Kidney (tissue), 14 donors: ENCODE results near the gene SNAI3. TPM values are rescaled to one million over a fixed set of nuclear protein-coding genes. Genes with fewer than 3 reads are reported as not detected.

ENCODE experiments used
- DNase-seq, 5 donors: peaks; one replicate each; pipeline ENCODE4 v3.0.0-alpha.2; 2013 to 2020
- FAIRE-seq: peaks from 2 replicates; lab custom pipeline; 2012; peaks lifted over from hg19 to GRCh38; lab: Jason Lieb, UNC
- H3K27ac ChIP-seq, 2 donors: one replicate each; pipeline ENCODE4 v1.7.0; 2013; ENCODE audit warnings: low read depth in 2 of 2, low read length in 2 of 2, inconsistent platforms in 1 of 2
- H3K27me3 ChIP-seq: one replicate; pipeline ENCODE4 v1.7.1; 2013; ENCODE audit warnings: low read length, inconsistent platforms; ENCODE audit not compliant: control insufficient read depth, insufficient read depth
- H3K36me3 ChIP-seq, 3 donors: one replicate each; pipeline versions ENCODE4 v1.7.0 to v1.7.1; 2013; ENCODE audit warnings: low read length in 3 of 3, control low read depth in 1 of 3, inconsistent platforms in 1 of 3; ENCODE audit not compliant: insufficient read depth in 3 of 3, control insufficient read depth in 2 of 3
- H3K4me1 ChIP-seq, 3 donors: one replicate each; pipeline versions ENCODE4 v1.7.0 to v1.7.1; 2013; ENCODE audit warnings: low read length in 3 of 3, inconsistent platforms in 1 of 3, low read depth in 1 of 3; ENCODE audit not compliant: control insufficient read depth in 2 of 3, insufficient read depth in 2 of 3
- H3K4me3 ChIP-seq, 3 donors: one replicate each; pipeline versions ENCODE4 v1.7.0 to v1.8.1; 2013; ENCODE audit warnings: low read length in 3 of 3, control low read depth in 1 of 3, inconsistent platforms in 1 of 3
- H3K9ac ChIP-seq, 3 donors: one replicate each; pipeline versions ENCODE4 v1.7.0 to v1.7.1; 2013; ENCODE audit warnings: low read length in 3 of 3, control low read depth in 1 of 3, inconsistent platforms in 1 of 3
- H3K9me3 ChIP-seq, 3 donors: one replicate each; pipeline versions ENCODE4 v1.7.0 to v1.7.1; 2013; ENCODE audit warnings: low read length in 3 of 3, control low read depth in 1 of 3, inconsistent platforms in 1 of 3; ENCODE audit not compliant: control insufficient read depth in 2 of 3, insufficient read depth in 1 of 3
- intact Hi-C: fragments of 100-400 bp; cut with DNase I; formaldehyde crosslinking; loops from one replicate; pipeline ENCODE4 v1.11.1; 2022
- polyA plus RNA-seq: library from polyadenylated mRNA; stranded (reverse); fragments of 350-450 nt; fragmentation: Illumina TruSeq; extraction: RNeasy Lipid Tissue Mini Kit (QIAGEN cat#74804); gene quantifications from one replicate; pipeline ENCODE4 v1.2.3, GENCODE V29; 2014; ENCODE audit warnings: low read depth, low replicate concordance; ENCODE audit not compliant: insufficient read depth
- total RNA-seq: library from RNA; stranded (reverse); fragmentation: NEBNext Ultra II Directional; extraction: Animal tissue kit (Norgen Biotek cat#: 25700); gene quantifications from one replicate; pipeline ENCODE4 v1.2.1, GENCODE V29; 2021
- TF ChIP-seq, protein P1 (sequence below): IDR thresholded peaks from 3 replicates; pipeline ENCODE4 v1.5.1; 2012; ENCODE audit warnings: mild to moderate bottlenecking, moderate library complexity, borderline replicate concordance; ENCODE audit not compliant: insufficient read depth; ENCODE audit errors: extremely low read depth
- donor health status: control.
- donor health status: control.
- donor health status: control.
- donor health status: control.
- donor health status: control.
- donor health status: DM: yes; HTN: yes; CAD: no.
- donor health status: Normal renal cell carcinoma (clear cell type).

The SNAI3 gene
- total and polyA plus RNA-seq, 2 donors from 2014 or later, result 0.75 to 2.3 TPM

DNA sequence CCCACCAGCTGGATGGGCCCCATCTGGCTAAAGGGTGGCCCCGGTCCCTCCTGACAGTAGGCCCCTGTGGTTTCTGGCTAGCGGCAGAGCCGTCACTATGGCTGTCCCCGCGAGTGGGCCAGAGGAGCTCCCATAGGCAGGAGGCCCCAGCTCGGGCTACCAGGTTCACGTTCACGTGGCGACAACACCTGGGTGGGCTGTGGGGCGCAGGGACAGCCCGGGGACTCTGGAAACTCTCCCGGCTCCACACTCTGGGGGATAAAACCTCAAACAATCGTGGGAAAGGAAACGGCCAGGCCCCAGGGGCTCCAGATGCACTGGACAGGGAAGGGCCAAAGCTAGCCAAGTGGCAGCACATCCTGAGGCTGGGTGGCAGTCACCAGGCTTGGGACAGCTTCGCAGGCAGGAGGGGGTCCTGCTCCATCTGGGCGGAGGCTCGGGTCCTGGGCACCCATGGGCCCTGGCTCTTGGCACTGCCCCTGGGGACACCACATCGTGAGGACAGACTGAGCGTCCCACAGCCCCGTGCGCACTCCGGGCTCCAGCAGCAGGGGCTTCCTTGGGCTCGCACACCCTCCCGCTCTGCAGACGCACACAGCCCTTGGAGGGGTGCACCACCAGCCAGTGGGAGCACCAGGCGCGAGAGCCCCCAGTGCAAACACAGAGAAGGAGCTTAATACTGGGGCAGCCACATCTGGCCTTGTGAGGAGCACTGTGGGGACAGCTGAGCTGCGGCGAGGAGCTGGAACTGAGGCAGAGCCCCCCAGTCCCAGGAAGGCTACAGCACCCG is 15.5 kb upstream of the SNAI3 start:
- no peak for FAIRE-seq
- Histone ChIP-seq H3K36me3 (peaks cover 0 to 4% (median 3%) of the 10 kb centered on the region in 3 donors), H3K4me1 (peaks cover 0 to 34% (median 7%) of the 10 kb centered on the region in 3 donors), H3K9ac (no peak overlapping the region), H3K4me3 (no peak overlapping the region), H3K27ac (peak overlapping the region in 1 of 2 donors; percentile 65), H3K27me3 (no peaks in the 10 kb centered on the region), H3K9me3 (no peaks in the 10 kb centered on the region)
- intact Hi-C loops, result no loop called here
- no peak for DNase-seq
- TF ChIP-seq, protein P1, sequence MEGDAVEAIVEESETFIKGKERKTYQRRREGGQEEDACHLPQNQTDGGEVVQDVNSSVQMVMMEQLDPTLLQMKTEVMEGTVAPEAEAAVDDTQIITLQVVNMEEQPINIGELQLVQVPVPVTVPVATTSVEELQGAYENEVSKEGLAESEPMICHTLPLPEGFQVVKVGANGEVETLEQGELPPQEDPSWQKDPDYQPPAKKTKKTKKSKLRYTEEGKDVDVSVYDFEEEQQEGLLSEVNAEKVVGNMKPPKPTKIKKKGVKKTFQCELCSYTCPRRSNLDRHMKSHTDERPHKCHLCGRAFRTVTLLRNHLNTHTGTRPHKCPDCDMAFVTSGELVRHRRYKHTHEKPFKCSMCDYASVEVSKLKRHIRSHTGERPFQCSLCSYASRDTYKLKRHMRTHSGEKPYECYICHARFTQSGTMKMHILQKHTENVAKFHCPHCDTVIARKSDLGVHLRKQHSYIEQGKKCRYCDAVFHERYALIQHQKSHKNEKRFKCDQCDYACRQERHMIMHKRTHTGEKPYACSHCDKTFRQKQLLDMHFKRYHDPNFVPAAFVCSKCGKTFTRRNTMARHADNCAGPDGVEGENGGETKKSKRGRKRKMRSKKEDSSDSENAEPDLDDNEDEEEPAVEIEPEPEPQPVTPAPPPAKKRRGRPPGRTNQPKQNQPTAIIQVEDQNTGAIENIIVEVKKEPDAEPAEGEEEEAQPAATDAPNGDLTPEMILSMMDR, result no peak

DNA sequence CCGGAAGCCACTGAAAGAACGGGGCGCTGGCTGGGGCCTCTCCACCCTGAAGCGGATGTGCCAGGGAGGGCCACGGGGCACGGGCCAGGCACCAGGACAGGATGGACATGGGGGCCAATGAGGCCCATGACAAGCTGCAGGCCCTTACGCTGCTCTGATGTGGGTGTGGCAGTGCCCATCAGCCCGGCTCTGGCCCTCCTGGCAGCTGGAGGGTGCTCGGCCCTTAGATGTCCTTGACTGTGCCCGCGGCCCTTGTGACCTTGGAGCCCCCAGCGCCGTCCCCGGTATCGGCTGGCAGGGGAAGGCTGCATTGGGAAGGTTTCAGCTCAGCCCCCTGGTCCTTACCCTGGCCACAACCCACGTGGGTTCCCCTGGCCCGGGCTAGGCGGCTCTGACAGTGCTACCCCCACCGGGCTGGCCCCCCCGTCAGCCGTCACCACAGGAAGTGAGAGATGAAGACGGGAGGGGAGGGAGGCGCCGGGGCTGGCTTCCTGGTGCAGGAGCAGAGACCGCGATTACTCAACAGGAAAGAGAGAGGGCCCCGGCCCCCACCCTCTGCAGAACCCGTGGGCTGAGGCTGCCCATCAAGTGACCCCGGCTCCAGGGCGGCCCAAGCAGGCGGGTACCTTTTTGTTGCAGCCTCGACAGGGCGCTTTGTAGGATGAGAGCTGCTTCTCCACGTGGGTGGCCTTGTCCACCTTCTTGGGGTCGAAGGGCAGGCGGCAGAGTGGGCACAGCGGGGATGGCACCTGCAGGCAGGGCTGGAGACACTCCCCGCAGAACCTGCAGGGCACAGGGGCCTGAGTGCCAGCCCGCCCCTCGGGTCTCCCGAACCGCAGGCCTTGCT is 14.6 kb upstream of the SNAI3 start:
- Histone ChIP-seq H3K9me3 (no peaks in the 10 kb centered on the region), H3K9ac (no peak overlapping the region), H3K4me3 (no peak overlapping the region), H3K36me3 (peaks cover 0 to 4% (median 3%) of the 10 kb centered on the region in 3 donors), H3K27ac (peak overlapping the region; percentile 49 to 65), H3K27me3 (no peaks in the 10 kb centered on the region), H3K4me1 (peaks cover 0 to 33% (median 7%) of the 10 kb centered on the region in 3 donors)
- intact Hi-C loops, result no loop called here
- TF ChIP-seq, protein P1, result no peak
- peak; percentile 68 to 98 (median 81) for DNase-seq
- FAIRE-seq, result no peak

DNA sequence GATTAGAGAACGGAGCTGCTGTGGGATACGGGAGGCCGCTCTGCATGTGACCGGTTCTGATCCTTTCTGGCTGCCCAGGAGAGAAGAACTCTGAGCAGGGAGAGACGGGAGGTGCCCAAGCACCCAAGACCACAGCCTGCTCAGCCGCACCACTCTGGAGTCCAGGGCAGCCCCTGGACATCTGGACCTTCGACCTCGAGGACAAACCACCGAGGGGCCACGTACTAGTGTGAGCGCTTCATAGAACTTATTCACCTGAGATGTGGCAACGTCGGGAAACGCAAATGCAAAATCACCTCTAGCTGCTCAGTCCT is 14.0 kb upstream of the SNAI3 start:
- H3K4me3 ChIP-seq, result no peak overlapping the region
- H3K9ac ChIP-seq, result no peak overlapping the region
- no peaks in the 10 kb centered on the region for H3K9me3 ChIP-seq
- no peak for DNase-seq
- H3K4me1 ChIP-seq, result peaks cover 0 to 30% (median 6%) of the 10 kb centered on the region in 3 donors
- no peak for FAIRE-seq
- H3K27me3 ChIP-seq, result no peaks in the 10 kb centered on the region
- peaks cover 0 to 4% (median 3%) of the 10 kb centered on the region in 3 donors for H3K36me3 ChIP-seq
- TF ChIP-seq, protein P1, result no peak
- H3K27ac ChIP-seq, result peak overlapping the region; percentile 49 to 65
- intact Hi-C loops, result no loop called here
